Measurements from ENCODE around the gene MARK4.

- TF ChIP-seq CTCF (IDR thresholded peaks at IDR 0.05), result no peak
- TF ChIP-seq POLR2AphosphoS5 (IDR thresholded peaks at IDR 0.05; ENCODE audit: insufficient read depth in 1 of 2, low read depth in 1 of 2), result no peak
Observed at GRCh38 chr19:45291834-45292233, 40.8 kb downstream of the MARK4 start.
